GM21367 (cell line): Measurements from ENCODE around the gene CALD1.
A peak's percentile ranks its signal among the peaks of the same experiment; 100 is the strongest.

ENCODE experiments used
- ATAC-seq: cut with Tn5 transposase; IDR thresholded peaks from one replicate; pipeline ENCODE4 v1.9.1; 2021; ENCODE audit not compliant: unreplicated experiment

CALD1 gene

GRCh38 chr7:134758981-134759380 is 20.5 kb upstream of the CALD1 start:
- ATAC-seq, result no peak

GRCh38 chr7:134761266-134761665 is 18.2 kb upstream of the CALD1 start:
- no peak for ATAC-seq

GRCh38 chr7:134763960-134764359 is 15.5 kb upstream of the CALD1 start:
- ATAC-seq, result no peak

- no peak for ATAC-seq
These were observed 15.1 kb upstream of the CALD1 start for GRCh38 chr7:134764365-134764764.

GRCh38 chr7:134766779-134767519 is 12.5 kb upstream of the CALD1 start:
- ATAC-seq, result peak; percentile 94

GRCh38 chr7:134767520-134768168 is 11.8 kb upstream of the CALD1 start:
- no peak for ATAC-seq

GRCh38 chr7:134768243-134768642 is 11.2 kb upstream of the CALD1 start:
- ATAC-seq, result no peak

GRCh38 chr7:134770676-134771075 is 8.8 kb upstream of the CALD1 start:
- ATAC-seq, result no peak

- no peak for ATAC-seq
These were observed 8.3 kb upstream of the CALD1 start for GRCh38 chr7:134771111-134771510.

GRCh38 chr7:134771889-134772288 is 7.5 kb upstream of the CALD1 start:
- no peak for ATAC-seq

- no peak for ATAC-seq
These were observed 7.0 kb upstream of the CALD1 start for GRCh38 chr7:134772401-134772800.

GRCh38 chr7:134773164-134773563 is 6.3 kb upstream of the CALD1 start:
- ATAC-seq, result no peak

- no peak for ATAC-seq
These were observed 5.3 kb upstream of the CALD1 start for GRCh38 chr7:134774119-134774518.

GRCh38 chr7:134777470-134777869 is 2.0 kb upstream of the CALD1 start:
- no peak for ATAC-seq

GRCh38 chr7:134777908-134778580 is 1.4 kb upstream of the CALD1 start:
- no peak for ATAC-seq

GRCh38 chr7:134779741-134780065 is 269 bp downstream of the CALD1 start:
- no peak for ATAC-seq

- no peak for ATAC-seq
These were observed 863 bp downstream of the CALD1 start for GRCh38 chr7:134780166-134780828.

GRCh38 chr7:134781171-134781570 is 1.7 kb downstream of the CALD1 start:
- no peak for ATAC-seq

GRCh38 chr7:134782121-134782623 is 2.7 kb downstream of the CALD1 start:
- peak; percentile 77 for ATAC-seq

- ATAC-seq, result no peak
These were observed 4.0 kb downstream of the CALD1 start for GRCh38 chr7:134783294-134784069.
